Keratinocyte (primary cell): Measurements from ENCODE around the gene MRPL10. TPM values are rescaled to one million over a fixed set of nuclear protein-coding genes. Genes with fewer than 3 reads are reported as not detected.

ENCODE experiments used
- DNase-seq: peaks from one replicate; pipeline ENCODE4 v3.0.0-alpha.2; 2011; ENCODE audit warnings: low read depth, missing footprints, low spot score
- FAIRE-seq: peaks from 2 replicates; lab custom pipeline; 2011; peaks lifted over from hg19 to GRCh38; lab: Jason Lieb, UNC
- H2AFZ ChIP-seq: 2 replicates; pipeline ENCODE4 v1.6.0; 2012; ENCODE audit warnings: low read length, control low read depth, inconsistent platforms; ENCODE audit not compliant: control insufficient read depth
- H3K27ac ChIP-seq: 2 replicates; pipeline ENCODE4 v1.5.1; 2011; ENCODE audit warnings: low read length; ENCODE audit not compliant: control insufficient read depth, insufficient read depth
- H3K27me3 ChIP-seq: 3 replicates; pipeline ENCODE4 v1.6.0; 2011; ENCODE audit warnings: low read length; ENCODE audit not compliant: control insufficient read depth, insufficient read depth; ENCODE audit errors: extremely low read depth
- H3K36me3 ChIP-seq, 2 experiments: 2 replicates in 1 of 2; 3 replicates in 1 of 2; pipeline ENCODE4 v1.5.1; 2011; ENCODE audit warnings: low read length in 2 of 2, mild to moderate bottlenecking in 1 of 2; ENCODE audit not compliant: control insufficient read depth in 2 of 2, insufficient read depth in 2 of 2; ENCODE audit errors: extremely low read depth in 1 of 2
- H3K4me1 ChIP-seq: 3 replicates; pipeline ENCODE4 v1.5.1; 2011; ENCODE audit warnings: low read length; ENCODE audit not compliant: control insufficient read depth, insufficient read depth; ENCODE audit errors: extremely low read depth
- H3K4me2 ChIP-seq: 3 replicates; pipeline ENCODE4 v1.6.0; 2011; ENCODE audit warnings: low read depth, low read length; ENCODE audit not compliant: control insufficient read depth, insufficient read depth; ENCODE audit errors: extremely low read depth
- H3K4me3 ChIP-seq, 3 experiments: fragments of 200-600 bp in 1 of 3; sonication (generic) in 1 of 3; 2 replicates in 2 of 3; 3 replicates in 1 of 3; pipeline ENCODE4 v1.5.1; 2011 to 2016; ENCODE audit warnings: low read length in 3 of 3, mild to moderate bottlenecking in 3 of 3, control low read depth in 2 of 3, inconsistent platforms in 1 of 3, low read depth in 1 of 3, mixed read lengths in 1 of 3, mixed run types in 1 of 3, moderate library complexity in 1 of 3; ENCODE audit not compliant: control insufficient read depth in 2 of 3, insufficient read depth in 2 of 3; ENCODE audit errors: extremely low read depth in 1 of 3
- H3K79me2 ChIP-seq: 2 replicates; pipeline ENCODE4 v1.6.0; 2012; ENCODE audit warnings: low read length; ENCODE audit not compliant: control insufficient read depth, insufficient read depth
- H3K9ac ChIP-seq: 3 replicates; pipeline ENCODE4 v1.6.0; 2011; ENCODE audit warnings: low read length; ENCODE audit not compliant: control insufficient read depth, insufficient read depth; ENCODE audit errors: extremely low read depth
- H3K9me1 ChIP-seq: 3 replicates; pipeline ENCODE4 v1.6.0; 2011; ENCODE audit warnings: low read length; ENCODE audit not compliant: control insufficient read depth, insufficient read depth; ENCODE audit errors: extremely low read depth
- H3K9me3 ChIP-seq: 2 replicates; pipeline ENCODE4 v1.5.1; 2012; ENCODE audit warnings: low read depth, low read length; ENCODE audit not compliant: control insufficient read depth
- H4K20me1 ChIP-seq: 3 replicates; pipeline ENCODE4 v1.6.0; 2011; ENCODE audit warnings: low read length; ENCODE audit not compliant: control insufficient read depth, insufficient read depth; ENCODE audit errors: extremely low read depth
- CTCF ChIP-seq, 3 experiments: IDR thresholded peaks in 1 of 3; conservative IDR thresholded peaks in 1 of 3; optimal IDR thresholded peaks in 1 of 3; 2 replicates in 2 of 3; 3 replicates in 1 of 3; pipeline versions ENCODE3 to v1.5.1; 2011; ENCODE audit warnings: low read length in 3 of 3, mild to moderate bottlenecking in 3 of 3, moderate library complexity in 2 of 3, control low read depth in 1 of 3, inconsistent platforms in 1 of 3; ENCODE audit not compliant: insufficient read depth in 2 of 3; ENCODE audit errors: extremely low read depth in 1 of 3
- EZH2 ChIP-seq: IDR thresholded peaks from one replicate; pipeline ENCODE4 v1.6.1; 2012; ENCODE audit warnings: inconsistent platforms, mild to moderate bottlenecking, low read length, moderate library complexity
- dilution Hi-C: fragments of 300-500 bp; cut with MboI; formaldehyde crosslinking; loops from one replicate; pipeline ENCODE4 v1.7.0; 2020; ENCODE audit warnings: low sequenced_read_pairs; ENCODE audit not compliant: extremely low pct_ligation_motif_present
- polyA plus RNA-seq, 5 experiments: library from polyadenylated mRNA; depleted of rRNA in 3 of 5; stranded (reverse) in 3 of 5; stranded (forward) in 1 of 5; unstranded in 1 of 5; fragments of >200 nt; gene quantifications; 1 replicate in 1 of 5; 2 replicates in 3 of 5; 3 replicates in 1 of 5; pipeline versions ENCODE4 v1.2.1 to v1.2.3, GENCODE V29; 2011 to 2012; ENCODE audit warnings: missing spikeins in 2 of 5, low read depth in 1 of 5, low replicate concordance in 1 of 5

The MRPL10 gene
- polyA plus RNA-seq, 1 donor (not counting 4 experiments of a cell fraction or from before 2014, with no cell fraction given) = 42.4 TPM

GRCh38 chr17:47870056-47870455 is 38.7 kb upstream of the MRPL10 start:
- dilution Hi-C loops = no loop called here

GRCh38 chr17:47869114-47869513 is 37.8 kb upstream of the MRPL10 start:
- no peak overlapping the region for H3K4me2 ChIP-seq
- H3K36me3 ChIP-seq = no peaks in the 10 kb centered on the region
- H3K4me1 ChIP-seq = peaks cover 24% of the 10 kb centered on the region
- TF ChIP-seq EZH2 (no peak), CTCF (optimal IDR thresholded peaks at IDR 0.05 in 1 of 3, IDR thresholded peaks at IDR 0.05 in 1 of 3, conservative IDR thresholded peaks at IDR 0.05 in 1 of 3; ENCODE audit: extremely low read depth in 1 of 3, insufficient read depth in 2 of 3, low read length in 3 of 3) (no peak)
- DNase-seq = no peak
- H3K9me3 ChIP-seq = no peaks in the 10 kb centered on the region
- FAIRE-seq = no peak
- H3K9ac ChIP-seq = no peak overlapping the region
- H3K79me2 ChIP-seq = no peaks in the 10 kb centered on the region
- no peaks in the 10 kb centered on the region for H3K9me1 ChIP-seq
- H4K20me1 ChIP-seq = no peaks in the 10 kb centered on the region
- H3K27me3 ChIP-seq = peaks cover 14% of the 10 kb centered on the region
- no peak overlapping the region for H2AFZ ChIP-seq
- no peak overlapping the region for H3K27ac ChIP-seq
- no peak overlapping the region for H3K4me3 ChIP-seq
- dilution Hi-C loops = no loop called here

More at GRCh38 chr17:47870056-47870455, 38.7 kb upstream of the MRPL10 start:
- Histone ChIP-seq H3K9ac (no peak overlapping the region), H3K36me3 (no peaks in the 10 kb centered on the region), H3K27me3 (peaks cover 20% of the 10 kb centered on the region), H2AFZ (no peak overlapping the region), H3K79me2 (no peaks in the 10 kb centered on the region), H3K9me1 (no peaks in the 10 kb centered on the region), H3K4me3 (no peak overlapping the region), H3K4me1 (peaks cover 14% of the 10 kb centered on the region), H3K9me3 (no peaks in the 10 kb centered on the region), H4K20me1 (no peaks in the 10 kb centered on the region), H3K4me2 (no peak overlapping the region), H3K27ac (no peak overlapping the region)
- DNase-seq (no peak), FAIRE-seq (no peak)
- TF ChIP-seq EZH2 (no peak), CTCF (optimal IDR thresholded peaks at IDR 0.05 in 1 of 3, IDR thresholded peaks at IDR 0.05 in 1 of 3, conservative IDR thresholded peaks at IDR 0.05 in 1 of 3; ENCODE audit: extremely low read depth in 1 of 3, insufficient read depth in 2 of 3, low read length in 3 of 3) (no peak)
